Heart left ventricle (tissue), 13 donors: Measurements from ENCODE around the gene EPG5.

Source experiments
- POLR2A ChIP-seq, 2 donors: fragments of 450-650 bp; IDR thresholded peaks; one replicate each; pipeline ENCODE4 v1.6.1; 2017; ENCODE audit warnings: antibody characterized with exemption in 2 of 2, mild to moderate bottlenecking in 2 of 2, moderate library complexity in 2 of 2
- TF ChIP-seq, protein P1 (sequence below), 12 donors: fragments of 200-600 bp; sonication (generic) in 4 of 12; IDR thresholded peaks; one replicate each; pipeline versions ENCODE4 v1.5.0 to v1.8.0; 2018 to 2022; ENCODE audit warnings: antibody characterized with exemption in 12 of 12, mild to moderate bottlenecking in 5 of 12
- donor health status: ischemic (EF 13 %, LVEDD 7.1; RV severe dilation, severe dysfunction).
- donor health status: DM: no; HTN: yes; CAD: no.
- donor health status: DM: no; HTN: no; CAD: no.
- donor health status: ischemic (EF 25% LVEDD 6.9; RV normal size, moderate dysfunction).
- donor health status: ischemic (EF 25% LVEDD 5.7; RV mildly dilated, moderate dysfunction).
- donor health status: ischemic (EF 35%, LVEDD 5.7; RV mildly dilated, moderate dysfunction).
- donor health status: nonischemic (EF 11% LVEDD 7.7; RV severe dilation, severe dysfunction).
- donor health status: DM: yes; HTN: yes; CAD: no.
- donor health status: PGD.
- donor health status: ischemic (EF 29% LVEDD 5.4; RV normal size, mild dysfunction).
- donor health status: nonischemic (EF 23%, LVEDD 6.1; RV moderate dilation, normal function).

DNA sequence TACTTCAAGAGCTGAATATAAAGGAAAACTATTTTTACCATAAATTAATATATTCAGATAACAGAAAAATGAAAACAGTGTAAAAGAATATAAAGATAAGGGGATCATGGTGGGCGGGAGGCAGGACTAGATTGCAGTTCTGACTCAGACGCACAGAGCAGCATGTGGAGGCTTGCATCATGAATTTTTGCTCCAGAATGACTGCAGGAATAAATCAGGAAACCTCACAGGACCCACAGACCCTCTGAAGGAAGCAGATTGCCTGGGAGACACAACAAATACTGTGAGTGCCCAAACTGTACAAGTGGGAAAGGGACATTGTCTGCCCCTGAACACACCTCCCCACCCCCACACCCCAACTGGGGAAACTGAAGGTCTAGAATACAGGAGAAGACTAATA, 160.9 kb downstream of the EPG5 start:
- TF ChIP-seq, protein P1, sequence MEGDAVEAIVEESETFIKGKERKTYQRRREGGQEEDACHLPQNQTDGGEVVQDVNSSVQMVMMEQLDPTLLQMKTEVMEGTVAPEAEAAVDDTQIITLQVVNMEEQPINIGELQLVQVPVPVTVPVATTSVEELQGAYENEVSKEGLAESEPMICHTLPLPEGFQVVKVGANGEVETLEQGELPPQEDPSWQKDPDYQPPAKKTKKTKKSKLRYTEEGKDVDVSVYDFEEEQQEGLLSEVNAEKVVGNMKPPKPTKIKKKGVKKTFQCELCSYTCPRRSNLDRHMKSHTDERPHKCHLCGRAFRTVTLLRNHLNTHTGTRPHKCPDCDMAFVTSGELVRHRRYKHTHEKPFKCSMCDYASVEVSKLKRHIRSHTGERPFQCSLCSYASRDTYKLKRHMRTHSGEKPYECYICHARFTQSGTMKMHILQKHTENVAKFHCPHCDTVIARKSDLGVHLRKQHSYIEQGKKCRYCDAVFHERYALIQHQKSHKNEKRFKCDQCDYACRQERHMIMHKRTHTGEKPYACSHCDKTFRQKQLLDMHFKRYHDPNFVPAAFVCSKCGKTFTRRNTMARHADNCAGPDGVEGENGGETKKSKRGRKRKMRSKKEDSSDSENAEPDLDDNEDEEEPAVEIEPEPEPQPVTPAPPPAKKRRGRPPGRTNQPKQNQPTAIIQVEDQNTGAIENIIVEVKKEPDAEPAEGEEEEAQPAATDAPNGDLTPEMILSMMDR (IDR thresholded peaks at IDR 0.05), result no peak
- TF ChIP-seq POLR2A (IDR thresholded peaks at IDR 0.05), result no peak
